Activated gamma-delta T cell (primary cell): Measurements from ENCODE around the gene WDR4.
"Not testable (repeated sequence)": the region's sequence is repeated elsewhere in the genome, so short reads cannot be mapped to it uniquely, and the experiment has no call there.

Experiments used
- DNase-seq: peaks from one replicate; lab custom pipeline; 2025; lab: John Stamatoyannopoulos, UW

Gene WDR4

DNA sequence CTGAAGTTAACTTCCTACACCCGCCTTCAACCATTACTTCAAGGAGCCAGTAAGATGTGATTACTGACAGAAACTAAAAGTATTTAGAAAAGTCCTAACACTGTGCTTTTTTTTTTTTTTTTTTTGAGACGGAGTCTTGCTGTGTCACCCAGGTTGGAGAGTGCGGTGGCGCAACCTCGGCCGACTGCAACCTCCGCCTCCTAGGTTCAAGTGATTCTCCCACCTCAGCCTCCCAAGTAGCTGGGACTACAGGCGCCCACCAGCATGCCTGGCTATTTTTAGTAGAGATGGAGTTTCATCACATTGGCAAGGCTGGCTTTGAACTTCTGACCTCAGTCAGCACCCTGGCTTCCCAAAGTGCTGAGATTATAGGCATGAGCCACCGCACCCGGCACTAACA, 3.5 kb downstream of the WDR4 start:
- DNase-seq: not testable (repeated sequence)

DNA sequence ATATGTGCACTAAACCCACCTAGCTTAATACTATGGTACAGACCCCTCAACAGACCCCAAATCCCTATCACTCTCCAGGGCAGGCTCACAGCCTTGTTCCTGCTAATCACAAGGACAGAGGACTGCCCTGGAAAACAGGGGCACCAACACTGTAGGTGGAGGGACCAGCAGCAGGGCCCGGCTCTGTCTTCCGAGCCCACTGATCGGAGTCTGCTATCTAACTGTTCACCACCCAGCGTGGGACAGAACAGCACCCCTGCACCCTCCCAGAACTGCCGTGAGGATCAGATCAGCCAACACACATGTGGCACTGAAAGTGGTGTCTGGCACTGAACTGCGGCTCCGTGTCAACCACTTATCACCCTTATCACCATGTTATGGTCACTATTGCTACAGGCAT, 6.2 kb downstream of the WDR4 start:
- no peak for DNase-seq

DNA sequence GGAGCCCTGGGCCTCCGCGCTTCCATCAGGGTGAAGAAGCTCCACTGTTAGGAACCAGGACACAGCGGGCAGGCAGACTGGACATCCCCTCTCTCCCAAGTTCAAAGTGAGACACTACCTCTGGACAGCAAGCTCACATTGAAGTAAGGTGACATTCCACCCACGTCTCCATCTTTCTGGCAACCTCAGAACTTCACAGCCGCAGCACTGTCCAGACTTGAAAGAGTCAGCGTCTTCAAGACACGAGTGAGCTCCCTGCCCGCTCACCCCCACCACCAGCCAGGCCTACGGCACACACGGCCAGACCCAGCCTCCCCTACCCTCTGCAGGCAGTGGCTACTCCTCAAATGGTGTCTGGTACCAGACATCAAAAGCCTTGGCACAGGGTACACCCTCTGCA, 11.1 kb downstream of the WDR4 start:
- DNase-seq: no peak

DNA sequence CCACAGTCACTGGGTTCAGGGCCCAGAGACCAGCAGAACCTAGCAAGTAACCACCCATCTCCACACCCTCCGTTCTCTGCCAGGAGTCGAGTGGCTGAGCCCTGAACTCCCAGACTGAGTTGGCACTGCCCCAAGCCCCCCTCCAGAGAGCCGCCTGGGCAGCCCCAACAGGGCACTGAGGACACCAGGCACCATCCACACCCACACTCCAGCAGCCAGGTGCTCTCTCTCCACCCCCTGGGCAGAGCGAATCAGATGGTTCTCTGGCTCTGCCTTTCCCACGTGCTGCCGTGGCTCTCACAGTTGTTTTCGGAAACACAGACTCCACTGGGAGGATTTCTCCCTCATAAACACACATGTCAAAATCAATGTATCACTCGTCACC, 13.6 kb downstream of the WDR4 start:
- no peak for DNase-seq

DNA sequence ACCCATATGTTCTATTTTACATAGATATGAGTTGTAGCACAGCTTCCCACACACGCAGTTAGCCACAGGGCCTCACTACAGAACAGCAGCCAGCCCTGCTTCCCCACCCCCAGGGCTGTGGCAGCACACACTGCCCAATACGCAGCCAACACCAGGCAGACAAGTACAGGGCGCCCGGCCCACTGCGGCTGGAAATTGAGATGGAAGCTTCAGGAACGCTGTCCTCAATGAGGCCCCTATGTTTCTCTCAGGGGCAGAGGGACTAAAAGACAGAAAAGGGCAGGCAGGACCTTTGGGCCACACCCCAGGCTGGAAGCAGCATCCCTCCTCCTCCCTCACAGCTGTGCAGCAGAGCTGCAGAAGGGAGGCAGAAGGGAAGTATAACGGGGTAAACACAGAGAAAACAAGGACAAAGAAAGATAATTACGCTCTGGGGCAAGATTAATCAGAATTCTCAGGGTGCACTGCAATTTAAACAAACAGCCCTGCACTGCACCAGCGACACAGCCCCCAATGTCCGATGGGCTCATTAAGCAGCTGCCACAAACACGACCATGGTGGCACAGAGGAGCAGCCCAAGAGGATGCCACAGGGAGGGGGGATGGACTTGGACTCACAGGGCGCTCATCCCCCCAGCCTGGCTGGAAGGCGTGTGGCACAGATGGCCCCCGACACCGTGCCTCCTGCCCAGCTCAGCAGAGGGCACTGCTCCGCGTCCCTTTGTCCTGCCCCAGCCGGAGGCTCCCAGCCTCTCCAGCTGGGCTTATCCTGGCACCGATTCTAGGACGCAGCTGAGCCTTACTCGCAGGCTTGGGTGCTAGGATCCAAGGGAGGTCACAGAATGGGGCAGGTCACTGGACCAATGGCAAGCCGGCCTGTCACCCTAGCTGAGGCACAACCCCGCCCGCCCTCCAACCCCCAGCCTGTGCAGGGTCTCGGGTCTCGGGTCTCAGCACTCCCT, 14.2 kb downstream of the WDR4 start:
- no peak for DNase-seq

DNA sequence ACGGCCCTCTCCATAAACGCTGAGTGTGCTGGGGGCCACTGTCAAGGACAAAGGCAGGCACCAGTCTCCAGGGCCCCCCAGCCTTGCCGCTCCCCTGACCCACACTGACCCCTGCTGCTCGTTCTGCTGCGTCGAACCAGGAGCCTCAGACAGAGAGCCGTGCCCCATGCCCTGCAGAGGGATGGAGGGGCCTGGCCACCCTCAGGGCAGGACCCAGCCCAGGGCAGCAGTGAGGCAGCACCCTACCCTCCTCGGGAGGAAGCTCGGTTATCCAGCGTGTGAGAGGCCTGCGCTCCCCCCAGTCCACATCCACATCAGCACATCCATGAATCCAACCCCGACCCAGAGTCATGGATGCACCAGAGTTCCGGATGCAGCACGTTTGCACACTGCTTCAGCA, 15.1 kb downstream of the WDR4 start:
- DNase-seq: no peak

DNA sequence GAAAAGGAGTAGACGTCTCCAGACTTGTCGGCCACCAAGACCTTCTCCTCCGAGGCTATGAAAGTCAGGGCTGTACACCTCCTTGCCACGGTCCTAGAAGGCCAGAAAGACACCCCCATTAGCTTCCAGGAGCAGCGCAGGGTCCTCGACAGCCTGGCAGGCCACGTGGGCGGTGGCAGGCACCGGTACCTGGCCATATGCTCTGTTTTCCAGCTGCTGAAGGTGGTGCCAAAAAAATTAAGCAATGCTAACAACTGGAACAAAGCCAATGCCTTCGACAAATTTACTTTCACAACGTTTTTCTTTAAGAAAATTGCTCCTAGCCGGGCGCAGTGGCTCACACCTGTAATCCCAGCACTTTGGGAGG, 15.9 kb downstream of the WDR4 start:
- no peak for DNase-seq

DNA sequence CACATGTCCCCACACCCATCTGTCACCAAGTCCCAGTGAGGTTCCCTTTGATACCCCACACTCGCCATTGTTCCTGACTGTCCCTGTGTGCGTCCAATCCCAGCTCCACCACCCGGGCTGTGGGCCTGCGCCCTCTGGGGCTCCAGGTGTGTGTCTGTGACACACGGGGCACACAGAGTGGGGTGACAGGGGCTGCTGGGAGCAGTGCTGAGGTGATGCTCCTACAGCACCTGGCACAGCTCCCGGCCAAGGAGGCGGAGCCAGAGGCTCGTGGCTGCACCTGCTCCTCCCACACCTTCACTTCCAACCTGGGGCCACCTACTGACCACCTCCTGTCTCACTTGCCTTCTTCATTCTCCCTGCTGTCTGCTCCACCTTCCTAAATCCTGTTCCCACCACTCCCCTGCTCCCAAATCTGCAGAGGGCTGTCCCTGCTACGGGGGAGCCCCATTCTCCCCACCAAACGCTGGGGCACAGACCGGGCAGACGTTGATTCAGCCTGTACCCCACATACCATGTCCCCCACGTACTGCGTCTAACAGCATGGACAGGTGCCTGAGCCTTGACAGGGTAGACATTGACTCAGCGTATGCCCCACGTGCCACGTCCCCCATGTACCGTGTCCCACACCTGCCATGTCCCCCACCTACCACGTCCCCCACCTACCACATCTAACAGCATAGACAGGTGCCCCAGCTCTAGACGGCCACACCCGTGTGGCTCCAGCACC, 16.4 kb downstream of the WDR4 start:
- DNase-seq: no peak

DNA sequence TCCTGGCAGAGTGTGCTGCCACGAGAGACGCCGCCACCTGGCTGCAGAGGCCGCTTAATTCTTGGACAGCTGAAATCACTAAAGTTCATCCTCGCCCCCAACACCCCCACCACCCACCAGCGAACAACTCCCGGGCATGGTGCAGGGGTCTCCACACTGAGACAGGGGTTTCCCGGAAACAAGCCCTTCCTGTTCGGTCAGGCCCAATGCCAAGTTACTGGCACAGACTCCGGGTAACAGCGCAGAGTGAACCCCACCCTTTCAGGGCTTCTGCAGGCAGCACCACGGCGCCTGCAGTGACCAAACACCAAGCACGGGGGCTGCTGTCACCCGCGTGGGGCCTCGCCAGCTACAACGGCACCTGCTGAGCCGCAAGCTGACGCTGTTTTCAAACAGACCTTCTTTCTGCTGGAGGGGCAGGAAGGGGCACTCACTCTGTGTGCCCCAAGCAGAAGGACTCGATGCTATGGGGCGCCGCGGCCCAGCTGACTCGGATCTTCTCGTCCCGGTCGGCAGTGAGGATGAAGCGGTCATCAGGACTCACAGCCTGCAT, 17.4 kb downstream of the WDR4 start:
- no peak for DNase-seq

DNA sequence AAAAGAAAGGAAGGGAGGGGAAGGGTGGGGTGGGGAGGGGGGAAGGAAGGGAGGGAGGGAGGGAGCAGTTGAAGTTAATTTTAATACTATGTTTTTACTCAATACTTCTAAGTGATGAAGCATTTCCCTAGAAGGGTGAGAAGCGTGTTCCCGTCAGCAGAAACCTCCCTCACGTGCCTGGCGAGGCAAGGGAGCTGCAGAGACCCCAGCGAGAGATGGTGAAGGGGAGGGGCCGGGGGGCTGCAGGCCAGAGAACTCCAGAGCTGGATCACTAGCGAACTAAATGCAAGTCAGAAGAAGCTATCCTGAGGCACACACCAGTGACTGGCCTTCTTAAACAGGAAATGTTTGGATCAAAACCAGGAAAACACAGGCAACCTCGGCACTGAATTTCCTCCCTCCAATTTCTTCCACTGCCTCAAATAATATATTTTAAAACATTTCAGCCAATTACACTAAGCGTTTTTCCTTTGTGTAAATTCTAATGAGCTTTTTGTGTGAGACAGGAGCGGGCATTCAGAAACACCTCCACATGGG, 18.0 kb downstream of the WDR4 start:
- DNase-seq: no peak

DNA sequence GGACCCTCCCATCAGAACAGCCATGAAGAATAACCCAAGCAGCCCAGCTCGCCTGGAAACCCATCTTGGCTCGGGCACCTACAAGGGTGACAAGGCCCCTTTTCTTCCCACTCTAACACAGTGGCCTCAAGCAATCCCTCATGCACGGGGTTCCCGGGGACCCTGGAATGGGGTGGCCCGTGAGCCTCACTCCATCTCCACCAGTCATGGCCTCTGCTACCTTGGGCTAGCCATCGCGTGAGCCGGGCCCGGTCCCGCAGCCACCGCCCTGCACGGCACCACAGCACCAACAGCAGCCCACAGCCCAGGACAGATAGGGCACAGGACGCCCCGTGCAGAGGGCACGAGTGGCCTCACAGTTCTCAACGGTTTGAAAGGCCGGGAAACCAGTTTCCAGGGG, 19.0 kb downstream of the WDR4 start:
- no peak for DNase-seq

DNA sequence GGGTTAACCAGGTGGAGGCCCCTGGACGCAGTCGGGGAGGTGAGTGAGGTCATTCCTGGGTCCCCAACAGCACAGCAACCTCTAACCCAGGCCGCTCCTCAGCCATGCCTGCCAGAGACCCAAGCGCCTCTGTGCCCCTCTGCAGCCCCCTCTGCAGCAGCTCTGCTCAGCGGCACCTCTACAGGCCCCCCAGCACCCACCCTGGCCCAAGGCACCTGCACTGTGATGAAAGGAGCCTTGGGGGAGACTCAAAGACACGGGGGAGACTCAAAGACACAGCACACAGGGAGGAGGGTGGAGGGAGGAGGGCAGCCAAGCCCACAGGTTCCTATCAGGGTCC, 19.5 kb downstream of the WDR4 start:
- no peak for DNase-seq

DNA sequence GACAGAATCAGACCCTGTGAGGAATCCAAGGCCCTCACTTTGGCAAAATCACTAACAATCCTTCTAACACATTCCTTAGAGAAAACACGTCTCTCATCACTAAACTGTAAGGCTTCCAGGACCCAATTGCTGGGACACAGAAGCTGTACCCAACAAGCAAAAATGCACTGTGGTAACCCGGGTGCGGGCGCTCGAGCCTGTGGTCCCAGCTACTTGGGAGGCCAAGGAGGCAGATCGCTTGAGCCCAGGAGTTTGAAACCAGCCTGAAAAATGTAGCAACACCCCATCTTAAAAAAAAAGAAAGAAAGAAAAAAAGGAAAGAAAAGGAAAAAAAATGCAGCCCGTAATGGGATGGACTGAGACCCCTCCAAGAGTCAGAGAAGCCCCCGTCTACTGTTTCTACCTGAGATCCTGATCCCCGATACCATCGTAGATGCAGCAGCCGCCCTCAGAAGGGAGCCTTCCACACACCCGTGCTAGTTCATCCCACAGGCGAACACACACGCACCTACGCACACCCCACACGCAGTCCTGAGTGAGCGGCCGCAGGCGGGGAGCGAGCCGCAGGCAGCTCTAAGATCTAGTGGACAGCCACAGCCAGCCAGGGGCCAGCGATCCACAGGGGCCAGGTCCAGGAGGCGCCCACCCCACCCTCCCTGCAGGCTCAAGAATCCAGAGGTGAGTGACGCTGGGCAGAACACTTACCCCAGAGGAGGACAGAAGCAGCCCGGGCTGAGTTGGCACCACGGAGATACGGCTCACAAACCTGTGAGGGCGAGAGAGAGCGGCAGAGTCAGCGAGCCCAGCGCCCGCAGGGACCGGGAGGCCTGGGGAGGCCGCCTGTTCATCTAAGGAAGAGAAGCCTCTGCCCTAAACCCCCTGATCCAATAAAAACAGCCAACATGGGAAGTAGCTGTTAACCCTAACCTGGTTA, 20.1 kb downstream of the WDR4 start:
- no peak for DNase-seq

DNA sequence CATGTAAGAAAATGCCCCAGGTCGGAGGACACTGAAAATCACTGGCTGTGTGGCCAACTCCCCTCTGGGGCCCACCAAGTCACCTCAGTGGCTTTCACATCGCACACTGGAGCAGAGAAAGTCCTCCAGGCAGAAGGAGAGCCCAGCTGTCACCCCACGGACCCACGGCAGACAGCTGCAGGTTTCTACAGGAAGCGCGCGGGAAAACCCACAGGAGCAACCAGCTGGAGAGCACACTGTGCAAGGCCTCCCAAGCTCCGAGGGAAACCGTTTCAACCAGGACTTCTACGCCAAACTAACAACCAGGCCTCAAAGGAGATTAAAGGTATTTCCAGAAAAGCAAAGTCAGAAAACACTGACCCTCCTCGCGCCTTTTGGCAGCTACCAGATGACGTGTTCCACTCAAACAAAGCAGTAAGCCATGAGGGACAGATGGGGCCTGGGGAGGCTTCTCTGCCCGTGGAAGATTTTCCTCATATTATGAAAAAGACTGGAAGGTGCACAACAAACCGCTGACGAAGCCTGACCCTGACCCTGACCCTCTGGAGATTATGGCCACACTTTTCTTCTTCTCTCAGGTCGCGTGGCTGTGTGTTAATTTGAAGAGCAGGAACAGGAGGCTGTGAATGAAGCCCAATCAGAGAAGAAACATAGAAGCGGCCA, 21.0 kb downstream of the WDR4 start:
- DNase-seq: no peak

DNA sequence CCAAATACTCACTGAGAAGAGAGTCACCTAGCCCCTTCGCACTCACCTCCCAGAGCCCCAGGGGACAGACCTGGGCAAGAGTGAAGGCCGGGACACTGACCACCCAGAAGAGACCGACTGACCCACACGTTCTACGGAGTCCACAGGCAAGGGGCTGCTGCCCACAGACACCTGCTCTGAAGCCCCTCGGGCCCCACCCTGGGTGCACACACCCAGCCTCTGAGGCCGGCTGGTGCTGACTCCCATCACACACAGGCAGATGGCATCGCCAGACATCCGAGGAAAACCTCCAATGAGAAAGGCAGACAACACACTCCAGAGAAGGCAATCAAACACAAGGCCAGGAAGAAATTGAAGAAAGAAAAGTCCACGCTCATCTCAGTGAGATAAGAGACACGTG, 22.1 kb downstream of the WDR4 start:
- DNase-seq: no peak

DNA sequence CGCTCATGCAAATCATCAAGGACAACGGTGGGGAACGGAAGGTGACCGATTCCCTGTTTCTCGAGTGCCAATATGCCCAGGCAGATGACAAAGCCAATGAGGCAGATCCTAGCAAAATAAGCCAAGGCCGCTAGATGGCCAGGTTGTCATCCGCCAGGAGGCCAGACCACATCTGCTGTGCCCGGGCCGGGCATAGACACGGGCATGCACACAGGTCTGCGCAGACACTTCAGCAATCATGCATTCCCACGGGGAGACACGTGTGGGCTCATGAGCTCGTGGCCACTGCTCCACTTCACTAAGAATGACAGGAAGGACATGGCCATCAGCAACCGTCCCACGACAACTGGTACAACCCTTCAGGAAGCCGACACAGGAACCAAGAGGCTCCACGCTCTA, 23.4 kb downstream of the WDR4 start:
- no peak for DNase-seq

DNA sequence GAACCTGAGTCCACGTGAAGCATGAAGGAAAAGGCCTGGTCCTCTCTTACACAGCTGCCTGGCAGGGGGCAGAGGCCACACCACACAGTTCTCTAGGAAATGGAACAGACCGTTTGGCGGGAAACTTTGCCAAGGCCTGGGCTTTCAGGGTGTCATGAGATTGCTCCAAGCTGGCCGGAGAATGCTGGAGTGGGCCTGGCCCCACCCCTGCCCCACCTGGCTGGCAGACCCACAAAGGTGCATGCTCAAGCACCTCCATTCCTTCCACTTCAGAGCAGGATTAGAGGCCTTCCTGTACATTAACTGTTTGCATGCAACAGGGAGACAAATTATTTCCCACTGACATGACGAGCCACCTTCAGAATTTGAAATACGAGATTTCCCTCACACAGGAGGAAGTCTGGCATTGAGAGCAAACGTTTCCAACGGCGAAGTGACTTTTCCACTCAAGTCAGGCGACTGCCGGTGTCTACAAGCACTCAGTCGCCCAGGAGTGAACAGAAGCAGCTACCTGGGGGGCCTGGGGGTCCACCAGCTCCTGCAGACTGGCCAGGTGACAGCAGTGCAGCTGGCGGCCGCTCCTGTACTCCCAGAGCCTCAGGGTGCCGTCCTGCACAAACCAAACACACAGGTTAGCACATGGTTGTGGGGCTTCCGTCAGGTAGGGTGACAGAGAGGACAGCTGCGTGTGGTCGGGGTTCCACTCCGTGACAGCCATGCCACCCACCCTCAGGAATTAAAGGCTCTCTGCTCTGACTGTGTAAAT, 24.0 kb downstream of the WDR4 start:
- no peak for DNase-seq

DNA sequence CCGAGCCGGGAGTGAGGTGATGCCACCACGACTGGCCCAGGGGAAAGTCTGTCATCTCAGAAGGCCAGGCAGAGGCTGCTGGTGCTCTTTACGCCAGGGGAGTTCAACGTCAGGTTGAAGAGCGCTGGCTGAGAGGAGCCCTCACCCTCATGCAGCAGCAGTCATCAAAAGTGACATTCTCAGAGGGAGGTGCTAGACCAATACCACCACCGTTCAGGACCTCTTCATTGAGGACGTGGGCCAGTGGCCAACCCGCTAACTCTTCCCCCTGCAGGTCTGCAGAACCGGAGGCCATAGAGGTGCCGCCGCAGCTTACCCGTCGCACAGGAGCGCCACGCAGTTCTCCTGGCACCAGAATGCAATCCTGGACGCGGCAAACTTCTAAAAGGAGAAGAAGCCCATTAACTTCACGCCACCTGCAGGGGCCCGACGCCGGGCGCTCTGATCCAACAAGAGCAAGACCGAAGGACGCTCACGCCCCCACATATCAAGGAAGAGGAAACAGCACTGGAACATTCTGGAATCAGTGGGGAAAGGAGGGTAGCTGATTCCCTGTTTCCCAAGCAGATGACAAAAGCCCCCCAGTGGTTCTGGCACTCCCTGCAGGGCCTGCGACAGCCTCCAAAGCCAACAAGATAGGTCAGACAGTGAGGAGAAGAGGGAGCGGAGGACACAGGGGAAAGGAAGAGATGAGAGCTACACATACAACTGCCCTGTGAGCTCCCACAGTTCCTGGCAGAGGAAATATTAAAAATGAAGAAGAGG, 24.9 kb downstream of the WDR4 start:
- DNase-seq: no peak

DNA sequence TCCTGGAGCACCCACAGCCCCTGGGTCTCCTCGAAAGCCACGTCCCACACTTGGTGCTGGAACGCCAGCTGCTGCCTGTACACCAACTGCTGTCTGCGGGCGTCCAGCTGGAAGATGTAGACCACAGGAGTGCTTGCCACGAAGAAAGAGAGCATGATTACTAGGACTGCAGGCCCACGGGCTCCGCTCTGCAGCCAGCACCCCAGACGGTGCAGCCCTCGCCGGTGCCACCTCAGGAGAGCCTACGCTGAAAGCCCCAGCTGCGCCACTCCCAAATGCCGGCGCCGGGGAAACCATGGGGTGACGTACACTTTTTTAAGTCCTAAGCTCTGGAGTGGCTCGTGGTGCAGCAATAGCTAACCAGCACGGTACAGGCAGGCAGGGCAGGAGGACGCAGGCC, 25.7 kb downstream of the WDR4 start:
- DNase-seq: no peak
